H1 (cell line): Measurements from ENCODE around the gene FGF12. TPM values are rescaled to one million over a fixed set of nuclear protein-coding genes. Genes with fewer than 3 reads are reported as not detected.

Experiments used
- CTCF ChIA-PET: fragments of 300-600 bp; sonication (Branson Sonifier 250); formaldehyde crosslinking; loops from one replicate; lab custom pipeline; 2021; ENCODE audit not compliant: partially characterized antibody; lab: Charles Lee
- POLR2A ChIA-PET: fragments of 300-600 bp; sonication (Branson Sonifier 250); formaldehyde crosslinking; loops from one replicate; lab custom pipeline; 2021; ENCODE audit warnings: inconsistent platforms; ENCODE audit not compliant: partially characterized antibody; lab: Charles Lee
- DNase-seq, 2 experiments: peaks; one replicate each; pipeline versions ENCODE4 v3.0.0 to v3.0.0-alpha.2; 2010 to 2022; ENCODE audit warnings: low spot score in 2 of 2, low read depth in 1 of 2, mixed read lengths in 1 of 2
- FAIRE-seq: peaks from 2 replicates; lab custom pipeline; 2011; peaks lifted over from hg19 to GRCh38; lab: Jason Lieb, UNC
- H2AFZ ChIP-seq: 2 replicates; pipeline ENCODE4 v1.8.1; 2012; ENCODE audit warnings: low read length, inconsistent platforms
- H2AK5ac ChIP-seq: 2 replicates; pipeline ENCODE4 v1.6.1; 2013; ENCODE audit warnings: low read depth, low read length
- H2BK120ac ChIP-seq: replicated peaks from 2 replicates; pipeline ENCODE3; 2013; ENCODE audit warnings: low read depth, low read length, inconsistent platforms
- H2BK12ac ChIP-seq: 2 replicates; pipeline ENCODE4 v1.6.1; 2013; ENCODE audit warnings: low read depth, low read length
- H2BK15ac ChIP-seq: 2 replicates; pipeline ENCODE4 v1.6.1; 2013; ENCODE audit warnings: low read length
- H2BK20ac ChIP-seq: 2 replicates; pipeline ENCODE4 v1.6.1; 2013; ENCODE audit warnings: low read length
- H2BK5ac ChIP-seq: 2 replicates; pipeline ENCODE4 v1.6.1; 2013; ENCODE audit warnings: low read depth, low read length
- H3K14ac ChIP-seq: 2 replicates; pipeline ENCODE4 v1.6.1; 2013; ENCODE audit warnings: inconsistent platforms; ENCODE audit not compliant: insufficient read length
- H3K18ac ChIP-seq: 2 replicates; pipeline ENCODE4 v1.6.1; 2013; ENCODE audit warnings: low read length; ENCODE audit errors: extremely low read depth
- H3K23ac ChIP-seq: 2 replicates; pipeline ENCODE4 v1.6.1; 2013; ENCODE audit warnings: inconsistent platforms; ENCODE audit not compliant: insufficient read length
- H3K23me2 ChIP-seq: 2 replicates; pipeline ENCODE4 v1.6.1; 2013; ENCODE audit warnings: low read depth, low read length
- H3K27ac ChIP-seq: 2 replicates; pipeline ENCODE4 v1.6.1; 2011; ENCODE audit warnings: low read depth, low read length, inconsistent platforms
- H3K27me3 ChIP-seq, 4 experiments: replicated peaks in 1 of 4; 1 replicate in 1 of 4; 2 replicates in 3 of 4; pipeline versions ENCODE4 v1.6.1 to v1.8.1; 2011 to 2013; ENCODE audit warnings: low read length in 3 of 4, mild to moderate bottlenecking in 3 of 4, inconsistent platforms in 2 of 4, mixed read lengths in 2 of 4, moderate library complexity in 1 of 4; ENCODE audit not compliant: control insufficient read depth in 3 of 4, insufficient read depth in 3 of 4; ENCODE audit errors: extremely low read depth in 1 of 4
- H3K36me3 ChIP-seq, 4 experiments: 2 replicates each; pipeline versions ENCODE4 v1.6.1 to v1.8.1; 2011 to 2013; ENCODE audit warnings: mild to moderate bottlenecking in 4 of 4, low read length in 3 of 4, moderate library complexity in 2 of 4, control low read depth in 1 of 4, inconsistent platforms in 1 of 4; ENCODE audit not compliant: insufficient read depth in 4 of 4, control insufficient read depth in 2 of 4
- H3K4ac ChIP-seq: replicated peaks from 2 replicates; pipeline ENCODE3; 2013; ENCODE audit warnings: low read length, low read depth, mixed read lengths, inconsistent platforms; ENCODE audit not compliant: insufficient read length
- H3K4me1 ChIP-seq, 4 experiments: replicated peaks in 1 of 4; 1 replicate in 1 of 4; 2 replicates in 3 of 4; pipeline versions ENCODE4 v1.6.1 to v1.8.1; 2011 to 2013; ENCODE audit warnings: low read length in 3 of 4, inconsistent platforms in 2 of 4, mixed read lengths in 1 of 4; ENCODE audit not compliant: insufficient read depth in 4 of 4, control insufficient read depth in 3 of 4
- H3K4me2 ChIP-seq, 2 experiments: 2 replicates each; pipeline versions ENCODE4 v1.6.1 to v1.8.1; 2011 to 2013; ENCODE audit warnings: low read depth in 2 of 2, low read length in 2 of 2, control low read depth in 1 of 2, inconsistent platforms in 1 of 2, mild to moderate bottlenecking in 1 of 2; ENCODE audit not compliant: insufficient read depth in 1 of 2
- H3K4me3 ChIP-seq, 4 experiments: fragments of 200-600, 300-600 bp in 1 of 4; sonication (generic), shearing (Covaris generic), sonication (Bioruptor Twin) in 1 of 4; 2 replicates each; pipeline versions ENCODE4 v1.5.1 to v1.8.1; 2011 to 2016; ENCODE audit warnings: low read length in 4 of 4, low read depth in 3 of 4, control low read depth in 2 of 4, inconsistent platforms in 2 of 4, mild to moderate bottlenecking in 2 of 4, mixed read lengths in 1 of 4, moderate library complexity in 1 of 4; ENCODE audit not compliant: insufficient read depth in 2 of 4; ENCODE audit errors: extremely low read depth in 1 of 4
- H3K56ac ChIP-seq: replicated peaks from 2 replicates; pipeline ENCODE3; 2013; ENCODE audit warnings: low read depth, mild to moderate bottlenecking, mixed read lengths, low read length, inconsistent platforms; ENCODE audit not compliant: insufficient read length
- H3K79me1 ChIP-seq: 2 replicates; pipeline ENCODE4 v1.6.1; 2013; ENCODE audit warnings: low read depth, low read length, control low read depth
- H3K79me2 ChIP-seq, 2 experiments: 2 replicates each; pipeline versions ENCODE4 v1.6.1 to v1.8.1; 2012 to 2013; ENCODE audit warnings: low read length in 2 of 2, mild to moderate bottlenecking in 2 of 2, inconsistent platforms in 1 of 2; ENCODE audit not compliant: insufficient read depth in 2 of 2, control insufficient read depth in 1 of 2
- H3K9ac ChIP-seq, 4 experiments: replicated peaks in 1 of 4; 1 replicate in 1 of 4; 2 replicates in 3 of 4; pipeline versions ENCODE4 v1.6.1 to v1.8.1; 2011 to 2013; ENCODE audit warnings: low read depth in 3 of 4, low read length in 3 of 4, control low read depth in 2 of 4, mild to moderate bottlenecking in 2 of 4, moderate library complexity in 2 of 4, inconsistent platforms in 1 of 4; ENCODE audit errors: extremely low read depth in 1 of 4
- H3K9me3 ChIP-seq, 2 experiments: 2 replicates each; pipeline versions ENCODE4 v1.6.1 to v1.8.1; 2012 to 2013; ENCODE audit warnings: mild to moderate bottlenecking in 2 of 2, moderate library complexity in 2 of 2, control low read depth in 1 of 2, inconsistent platforms in 1 of 2, low read depth in 1 of 2, low read length in 1 of 2, mixed read lengths in 1 of 2; ENCODE audit not compliant: insufficient read depth in 2 of 2
- H4K20me1 ChIP-seq, 2 experiments: replicated peaks in 1 of 2; 2 replicates each; pipeline versions ENCODE3 to v1.8.1; 2011 to 2013; ENCODE audit warnings: inconsistent platforms in 2 of 2, low read length in 2 of 2, mild to moderate bottlenecking in 1 of 2; ENCODE audit not compliant: insufficient read depth in 2 of 2, control insufficient read depth in 1 of 2
- H4K5ac ChIP-seq: 2 replicates; pipeline ENCODE4 v1.6.1; 2013; ENCODE audit warnings: low read length, low read depth, mixed read lengths, inconsistent platforms; ENCODE audit not compliant: insufficient read length
- H4K8ac ChIP-seq: 2 replicates; pipeline ENCODE4 v1.8.0; 2013; ENCODE audit warnings: mild to moderate bottlenecking, moderate library complexity, low read length, inconsistent platforms; ENCODE audit not compliant: insufficient read depth; ENCODE audit errors: extremely low read depth
- H4K91ac ChIP-seq: replicated peaks from 2 replicates; pipeline ENCODE3; 2013; ENCODE audit warnings: low read length, mixed read lengths, inconsistent platforms; ENCODE audit not compliant: insufficient read length
- ASH2L ChIP-seq: fragments of 200-600, 300-600 bp; sonication (generic); IDR thresholded peaks from one replicate; pipeline ENCODE4 v1.7.1; 2017; ENCODE audit warnings: low read length
- BCL11A ChIP-seq, 2 experiments: IDR thresholded peaks; one replicate each; pipeline ENCODE4 v1.6.1; 2011; ENCODE audit warnings: low read depth in 2 of 2, low read length in 2 of 2, mild to moderate bottlenecking in 2 of 2
- E2F6 ChIP-seq: IDR thresholded peaks from 2 replicates; pipeline ENCODE4 v1.6.1; 2012; ENCODE audit warnings: inconsistent platforms
- EP300 ChIP-seq, 2 experiments: IDR thresholded peaks; 1 replicate in 1 of 2; 2 replicates in 1 of 2; pipeline ENCODE4 v1.6.1; 2011 to 2012; ENCODE audit warnings: low read depth in 2 of 2, low read length in 2 of 2, mild to moderate bottlenecking in 2 of 2, borderline replicate concordance in 1 of 2, inconsistent platforms in 1 of 2, moderate library complexity in 1 of 2
- GABPA ChIP-seq: IDR thresholded peaks from 2 replicates; pipeline ENCODE4 v1.6.1; 2011; ENCODE audit warnings: mild to moderate bottlenecking, low read length, moderate library complexity, borderline replicate concordance; ENCODE audit not compliant: insufficient read depth
- KDM1A ChIP-seq: fragments of 200-600, 300-600 bp; sonication (generic); IDR thresholded peaks from 2 replicates; pipeline ENCODE4 v1.7.1; 2016; ENCODE audit warnings: mild to moderate bottlenecking, low read length, borderline replicate concordance
- KDM4A ChIP-seq: IDR thresholded peaks from one replicate; pipeline ENCODE4 v1.7.1; 2012; ENCODE audit warnings: low read depth, mild to moderate bottlenecking, moderate library complexity, low read length, inconsistent platforms; ENCODE audit not compliant: severe bottlenecking
- KDM5A ChIP-seq: fragments of 200-600 bp; IDR thresholded peaks from 2 replicates; pipeline ENCODE4 v1.7.1; 2012; ENCODE audit warnings: mild to moderate bottlenecking, low read length, inconsistent platforms, mixed read lengths
- POLR2AphosphoS5 ChIP-seq: IDR thresholded peaks from 2 replicates; pipeline ENCODE4 v1.6.1; 2011; ENCODE audit warnings: low read depth, low read length
- SAP30 ChIP-seq: fragments of 300-600 bp; sonication (generic); IDR thresholded peaks from 2 replicates; pipeline ENCODE4 v1.7.1; 2012; ENCODE audit warnings: low read length, moderate library complexity, mild to moderate bottlenecking, inconsistent platforms; ENCODE audit not compliant: insufficient read depth, insufficient replicate concordance
- SRF ChIP-seq: IDR thresholded peaks from 2 replicates; pipeline ENCODE4 v1.6.1; 2011; ENCODE audit warnings: mild to moderate bottlenecking, low read depth, low read length, moderate library complexity
- TAF1 ChIP-seq: IDR thresholded peaks from 2 replicates; pipeline ENCODE4 v1.6.1; 2011; ENCODE audit warnings: mild to moderate bottlenecking, low read depth, low read length
- YY1 ChIP-seq: IDR thresholded peaks from 2 replicates; pipeline ENCODE4 v1.6.1; 2011; ENCODE audit warnings: low read depth, mild to moderate bottlenecking, low read length
- ZNF274 ChIP-seq: IDR thresholded peaks from 2 replicates; pipeline ENCODE4 v1.7.0; 2012; ENCODE audit warnings: low read length, borderline replicate concordance; ENCODE audit errors: extremely low read depth
- WGBS, 2 experiments: shearing (Covaris generic) in 1 of 2; methylation state at CpG; one replicate each; pipeline versions ENCODE4 v1.1.6 to v1.1.7; 2013 to 2015; ENCODE audit warnings: low lambda C conversion rate in 2 of 2, mixed read lengths in 2 of 2, inconsistent platforms in 1 of 2, low coverage in 1 of 2, missing lambda C conversion rate in 1 of 2; ENCODE audit not compliant: insufficient replicate concordance in 2 of 2, insufficient coverage in 1 of 2, insufficient read length in 1 of 2; ENCODE audit errors: extremely low coverage in 1 of 2, missing lambda C conversion rate in 1 of 2; 5-methylcytosine and 5-hydroxymethylcytosine counted together
- polyA plus RNA-seq, 7 experiments: library from polyadenylated mRNA; depleted of rRNA in 3 of 7; stranded (reverse) in 5 of 7; unstranded in 2 of 7; fragments of >200 nt in 5 of 7; fragments of 200-250 nt in 2 of 7; gene quantifications; 1 replicate in 5 of 7; 2 replicates in 1 of 7; 4 replicates in 1 of 7; pipeline versions ENCODE4 v1.2.1 to v1.2.3, GENCODE V29; 2011 to 2013; ENCODE audit warnings: missing spikeins in 2 of 7, mixed read lengths in 2 of 7
- total RNA-seq: library from RNA; stranded (reverse); fragmentation: NEBNext Ultra II Directional; extraction: Animal tissue kit (Norgen Biotek cat#: 25700); gene quantifications from 2 replicates; pipeline ENCODE4 v1.2.1, GENCODE V29; 2021

The FGF12 gene
- total and polyA plus RNA-seq, 2 of the 8 experiments (the other 6 are each of a cell fraction or from before 2014, with no cell fraction given): 4.1 to 16.6 TPM

DNA sequence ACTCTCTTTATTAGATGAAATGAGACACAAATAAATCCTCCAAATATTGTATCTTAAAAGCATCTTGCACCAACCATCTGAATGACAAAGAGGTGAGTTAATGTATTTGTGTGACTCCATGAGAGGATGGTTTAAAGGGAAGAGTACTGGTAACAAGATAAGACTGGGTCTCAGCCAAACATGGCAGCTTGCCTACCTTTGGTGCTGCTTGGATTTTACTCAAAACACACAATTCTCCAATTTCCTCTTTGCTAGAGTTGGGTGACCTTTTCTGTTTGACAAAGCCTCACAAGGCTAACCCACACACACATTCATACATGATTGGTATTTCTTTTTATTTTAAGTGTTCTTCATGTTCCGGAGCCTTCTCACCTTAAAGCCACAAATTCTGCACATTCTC, 506.4 kb downstream of the FGF12 start:
- Histone ChIP-seq H2BK5ac (no peak overlapping the region), H4K20me1 (no peaks in the 10 kb centered on the region), H3K56ac (no peak overlapping the region), H3K23me2 (no peaks in the 10 kb centered on the region), H3K18ac (no peak overlapping the region), H3K4me3 (no peak overlapping the region), H2BK15ac (no peak overlapping the region), H3K36me3 (no peaks in the 10 kb centered on the region), H3K23ac (no peak overlapping the region), H2BK120ac (no peak overlapping the region), H4K91ac (no peak overlapping the region), H2AK5ac (no peak overlapping the region), H3K27me3 (no peaks in the 10 kb centered on the region), H3K9me3 (no peaks in the 10 kb centered on the region), H3K27ac (no peak overlapping the region), H3K4me2 (no peak overlapping the region), H2BK12ac (no peak overlapping the region), H4K8ac (no peak overlapping the region), H4K5ac (no peak overlapping the region), H3K9ac (peak overlapping the region in 1 of 4 experiments; percentile 59; a peak in 1 of 7 replicates), H2BK20ac (no peak overlapping the region), H3K79me2 (no peaks in the 10 kb centered on the region), H3K79me1 (no peaks in the 10 kb centered on the region), H3K14ac (no peak overlapping the region), H2AFZ (no peak overlapping the region), H3K4me1 (no peaks in the 10 kb centered on the region), H3K4ac (no peak overlapping the region)
- DNase-seq (no peak), FAIRE-seq (no peak)
- CTCF ChIA-PET: interaction anchor here (0.6 kb wide), 1 partner anchor 20 kb away, joined by 3 read pairs; no protein-coding TSS in a partner anchor
- WGBS, 2 experiments: 89% methylated on average over 1 of the region's 1 CpG; no CpG with 5 or more reads in 1 of the 2 experiments
- POLR2A ChIA-PET: no interaction called here
- no peak for TF ChIP-seq ASH2L
- TF ChIP-seq POLR2AphosphoS5: no peak
- TF ChIP-seq EP300 (IDR thresholded peaks at IDR 0.05; ENCODE audit: borderline replicate concordance in 1 of 2, low read depth in 2 of 2, low read length in 2 of 2): no peak
- TF ChIP-seq ZNF274: no peak
- no peak for TF ChIP-seq BCL11A (IDR thresholded peaks at IDR 0.05; ENCODE audit: low read depth in 2 of 2, low read length in 2 of 2)
- TF ChIP-seq YY1: no peak
- no peak for TF ChIP-seq KDM1A
- no peak for TF ChIP-seq E2F6
- no peak for TF ChIP-seq KDM5A
- TF ChIP-seq SRF: no peak
- TF ChIP-seq KDM4A: no peak
- no peak for TF ChIP-seq TAF1
- TF ChIP-seq GABPA: no peak
- no peak for TF ChIP-seq SAP30
